Esophagus muscularis mucosa (tissue), 4 donors: ENCODE measurements around the gene TMEM161A. TPM values are rescaled to one million over a fixed set of nuclear protein-coding genes. Genes with fewer than 3 reads are reported as not detected.

Experiments used
- DNase-seq: peaks from one replicate; pipeline ENCODE4 v3.0.0-alpha.2; 2017; ENCODE audit errors: extremely low spot score
- H3K27ac ChIP-seq, 4 donors: fragments of 200-600 bp; sonication (generic); replicated peaks in 1 of 4; 1 replicate in 3 of 4; 2 replicates in 1 of 4; pipeline ENCODE4 v1.5.1; 2016 to 2019; ENCODE audit warnings: mild to moderate bottlenecking in 1 of 4
- H3K27me3 ChIP-seq, 4 donors: fragments of 200-600 bp; sonication (generic); one replicate each; pipeline versions ENCODE4 v1.5.1 to v1.6.0; 2016 to 2019
- H3K36me3 ChIP-seq, 4 donors: fragments of 200-600 bp; sonication (generic); one replicate each; pipeline ENCODE4 v1.5.1; 2016 to 2019
- H3K4me1 ChIP-seq, 4 donors: fragments of 200-600 bp; sonication (generic); one replicate each; pipeline ENCODE4 v1.5.1; 2016 to 2019
- H3K4me3 ChIP-seq, 4 donors: fragments of 200-600 bp; sonication (generic); 1 replicate in 2 of 4; 2 replicates in 2 of 4; pipeline ENCODE4 v1.5.1; 2016 to 2019; ENCODE audit warnings: mild to moderate bottlenecking in 4 of 4, moderate library complexity in 1 of 4
- H3K9me3 ChIP-seq, 4 donors: fragments of 200-600 bp; sonication (generic); 1 replicate in 3 of 4; 2 replicates in 1 of 4; pipeline ENCODE4 v1.5.1; 2016 to 2019
- CTCF ChIP-seq, 3 experiments: fragments of 200-600 bp in 2 of 3; fragments of 450-650 bp in 1 of 3; sonication (generic) in 2 of 3; IDR thresholded peaks; one replicate each; pipeline ENCODE4 v1.5.1; 2017 to 2019; ENCODE audit warnings: antibody characterized with exemption in 3 of 3, mild to moderate bottlenecking in 2 of 3, moderate library complexity in 1 of 3
- EP300 ChIP-seq: sonication (generic); formaldehyde crosslinking; IDR thresholded peaks from one replicate; pipeline ENCODE4 v1.6.1; 2017; ENCODE audit warnings: antibody characterized with exemption
- POLR2A ChIP-seq: fragments of 450-650 bp; IDR thresholded peaks from one replicate; pipeline ENCODE4 v1.6.1; 2017; ENCODE audit warnings: antibody characterized with exemption, moderate library complexity, mild to moderate bottlenecking, low read depth
- POLR2AphosphoS5 ChIP-seq, 2 donors: sonication (generic); formaldehyde crosslinking; IDR thresholded peaks; one replicate each; pipeline ENCODE4 v1.6.1; 2017; ENCODE audit warnings: antibody characterized with exemption in 2 of 2
- WGBS: methylation state at CpG from one replicate; pipeline ENCODE4 v1.1.5; 2018; 5-methylcytosine and 5-hydroxymethylcytosine counted together
- intact Hi-C: fragments of 100-400 bp; cut with DNase I; formaldehyde crosslinking; loops from one replicate; pipeline ENCODE4 v1.15.1; 2023
- total RNA-seq, 4 donors: library from RNA; depleted of rRNA; stranded (reverse); fragments of >200 nt; gene quantifications; one replicate each; pipeline versions ENCODE4 v1.1.0 to v1.2.1, GENCODE V29; 2016

Gene TMEM161A
- total RNA-seq, 4 donors from 2014 or later, result 12.0 to 26.8 (median 16.9) TPM

GRCh38 chr19:19121371-19121770 is 16.9 kb downstream of the TMEM161A start:
- Histone ChIP-seq H3K27me3 (no peaks in the 10 kb centered on the region), H3K36me3 (peaks cover 10 to 48% (median 33%) of the 10 kb centered on the region in 4 donors), H3K9me3 (peaks cover 0 to 11% (median 4%) of the 10 kb centered on the region in 4 donors), H3K4me3 (no peak overlapping the region), H3K27ac (no peak overlapping the region), H3K4me1 (peaks cover 0 to 14% (median 7%) of the 10 kb centered on the region in 4 donors)
- no peak for TF ChIP-seq CTCF (IDR thresholded peaks at IDR 0.05)
- no peak for TF ChIP-seq POLR2A
- no peak for TF ChIP-seq EP300
- no peak for TF ChIP-seq POLR2AphosphoS5 (IDR thresholded peaks at IDR 0.05)
- 77% methylated on average over 6 of the region's 10 CpGs for WGBS
- intact Hi-C loops, result no loop called here
- DNase-seq, result no peak

- H3K9me3 ChIP-seq, result peaks cover 0 to 11% (median 4%) of the 10 kb centered on the region in 4 donors
- H3K4me3 ChIP-seq, result peak overlapping the region in 3 of 4 donors; percentile 15 to 28 (median 18)
- peaks cover 0 to 14% (median 7%) of the 10 kb centered on the region in 4 donors for H3K4me1 ChIP-seq
- H3K27me3 ChIP-seq, result no peaks in the 10 kb centered on the region
- TF ChIP-seq POLR2AphosphoS5 (IDR thresholded peaks at IDR 0.05) (no peak), CTCF (IDR thresholded peaks at IDR 0.05) (no peak), EP300 (no peak), POLR2A (no peak)
- DNase-seq, result no peak
- H3K27ac ChIP-seq, result peak overlapping the region in 1 of 4 donors; percentile 28
- intact Hi-C loops, result no loop called here
- H3K36me3 ChIP-seq, result peaks cover 10 to 48% (median 33%) of the 10 kb centered on the region in 4 donors
- 37% methylated on average over 17 of the region's 39 CpGs for WGBS
These were observed 17.7 kb downstream of the TMEM161A start for GRCh38 chr19:19120308-19121231.

- WGBS, result 76% methylated on average over 30 of the region's 39 CpGs
- TF ChIP-seq POLR2AphosphoS5 (IDR thresholded peaks at IDR 0.05) (no peak), CTCF (IDR thresholded peaks at IDR 0.05) (no peak), EP300 (no peak), POLR2A (no peak)
- Histone ChIP-seq H3K27ac (peak overlapping the region in 1 of 4 donors; percentile 28), H3K27me3 (no peaks in the 10 kb centered on the region), H3K4me3 (peak overlapping the region in 2 of 4 donors; percentile 11 to 28), H3K4me1 (peaks cover 0 to 14% (median 7%) of the 10 kb centered on the region in 4 donors), H3K9me3 (peaks cover 0 to 11% (median 4%) of the 10 kb centered on the region in 4 donors), H3K36me3 (peaks cover 10 to 47% (median 33%) of the 10 kb centered on the region in 4 donors)
- DNase-seq, result no peak
- intact Hi-C loops, result no loop called here
These were observed 18.7 kb downstream of the TMEM161A start for GRCh38 chr19:19119325-19120237.

- Histone ChIP-seq H3K27ac (no peak overlapping the region), H3K9me3 (no peaks in the 10 kb centered on the region), H3K27me3 (peaks cover 0 to 4% (median under 1%) of the 10 kb centered on the region in 4 donors), H3K4me3 (no peak overlapping the region), H3K4me1 (peaks cover 0 to 14% (median 7%) of the 10 kb centered on the region in 4 donors), H3K36me3 (peaks cover 6 to 22% (median 21%) of the 10 kb centered on the region in 4 donors)
- TF ChIP-seq CTCF (IDR thresholded peaks at IDR 0.05) (peak; percentile 9 to 45 (median 16)), EP300 (no peak)
- 80% methylated on average over 7 of the region's 9 CpGs for WGBS
- DNase-seq, result no peak
- intact Hi-C loops, result no loop called here
These were observed 22.3 kb downstream of the TMEM161A start for GRCh38 chr19:19115954-19116353.
